A673 (cell line): ENCODE measurements around the gene ERC1. TPM values are rescaled to one million over a fixed set of nuclear protein-coding genes. Genes with fewer than 3 reads are reported as not detected.

Experiments used
- BruUV-seq: library from RNA; stranded (reverse); fragments of 400-500 nt; replicated peaks from 2 replicates; lab custom pipeline; 2021; lab: Mats Ljungman, UMichigan
- CTCF ChIA-PET: fragments of 300-600 bp; sonication (Branson Sonifier 250); formaldehyde crosslinking; loops from one replicate; lab custom pipeline; 2022; ENCODE audit warnings: antibody characterized with exemption; lab: Charles Lee
- POLR2A ChIA-PET: fragments of 300-600 bp; sonication (Branson Sonifier 250); formaldehyde crosslinking; loops from one replicate; lab custom pipeline; 2022; ENCODE audit warnings: antibody characterized with exemption; ENCODE audit not compliant: low non-redundant PET; lab: Charles Lee
- DNase-seq: peaks from one replicate; pipeline ENCODE4 v3.0.0-alpha.2; 2015; ENCODE audit warnings: low spot score
- H3K27ac ChIP-seq: fragments of 200-600 bp; sonication (generic); 2 replicates; pipeline ENCODE4 v1.5.1; 2016; ENCODE audit warnings: mixed run types, low read depth, mild to moderate bottlenecking, mixed read lengths, antibody characterized with exemption, low read length; ENCODE audit not compliant: poor library complexity, severe bottlenecking
- H3K27me3 ChIP-seq: fragments of 200-600 bp; sonication (generic); replicated peaks from 2 replicates; pipeline ENCODE4 v1.6.1; 2017; ENCODE audit warnings: mixed run types, low read depth, mild to moderate bottlenecking, mixed read lengths, antibody characterized with exemption, low read length; ENCODE audit not compliant: insufficient read depth, poor library complexity
- H3K36me3 ChIP-seq: fragments of 200-600 bp; sonication (generic); 2 replicates; pipeline ENCODE4 v1.6.1; 2016; ENCODE audit warnings: mixed run types, mild to moderate bottlenecking, mixed read lengths, antibody characterized with exemption, low read length; ENCODE audit not compliant: insufficient read depth, poor library complexity, severe bottlenecking
- H3K4me1 ChIP-seq: fragments of 200-600 bp; sonication (generic); 2 replicates; pipeline ENCODE4 v1.6.1; 2017; ENCODE audit warnings: mixed run types, mild to moderate bottlenecking, mixed read lengths, antibody characterized with exemption, low read length; ENCODE audit not compliant: insufficient read depth, poor library complexity, severe bottlenecking
- H3K4me3 ChIP-seq: fragments of 200-600 bp; sonication (generic); 2 replicates; pipeline ENCODE4 v1.5.1; 2016; ENCODE audit warnings: low read depth, mixed run types, mild to moderate bottlenecking, mixed read lengths, low read length; ENCODE audit not compliant: poor library complexity, severe bottlenecking
- H3K9me3 ChIP-seq: fragments of 200-600 bp; sonication (generic); 2 replicates; pipeline ENCODE4 v1.6.1; 2016; ENCODE audit warnings: mixed run types, low read depth, mild to moderate bottlenecking, mixed read lengths, antibody characterized with exemption, low read length; ENCODE audit not compliant: poor library complexity, severe bottlenecking
- EZH2 ChIP-seq: fragments of 200-600 bp; sonication (generic); IDR thresholded peaks from 2 replicates; pipeline ENCODE4 v1.6.1; 2017; ENCODE audit warnings: borderline replicate concordance, low read depth, mild to moderate bottlenecking, mixed read lengths, antibody characterized with exemption, low read length; ENCODE audit not compliant: poor library complexity, severe bottlenecking
- intact Hi-C: fragments of 100-400 bp; cut with micrococcal nuclease; formaldehyde crosslinking; loops from one replicate; pipeline ENCODE4 v1.10.0; 2022; ENCODE audit not compliant: unreplicated experiment
- total RNA-seq: library from RNA; stranded (reverse); gene quantifications from 2 replicates; pipeline ENCODE4 v1.2.3, GENCODE V29; 2021
- TF ChIP-seq, protein P1 (sequence below): fragments of 300-800, 200-600 bp; sonication (generic); conservative IDR thresholded peaks from 2 replicates; pipeline ENCODE4 v1.5.1; 2017; ENCODE audit warnings: low read depth, mild to moderate bottlenecking, antibody characterized with exemption, low read length, moderate library complexity, mixed read lengths

ERC1 gene
- total RNA-seq, 1 experiment from 2014 or later, result 60.7 TPM

DNA sequence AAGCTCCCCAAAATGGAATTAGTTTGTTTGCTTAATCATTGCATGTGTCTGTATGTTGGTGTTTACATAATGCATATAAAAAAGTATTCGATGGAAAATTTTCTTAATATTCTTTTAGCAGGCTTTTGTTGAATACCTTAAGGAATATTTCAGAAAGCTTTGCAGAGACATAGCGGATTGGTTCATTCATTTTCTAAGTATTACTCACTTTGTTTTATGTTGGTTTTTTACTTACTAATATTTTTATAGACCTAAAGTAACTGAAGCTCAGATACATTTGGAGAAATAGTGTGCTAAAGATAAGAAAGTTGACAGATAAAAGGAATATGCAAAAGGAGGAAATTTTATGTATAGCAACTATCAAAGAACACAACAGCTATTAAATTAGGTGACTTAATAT is 191.0 kb downstream of the ERC1 start:
- intact Hi-C loops, result no loop called here
- BruUV-seq, result no TSS peak
- no peaks in the 10 kb centered on the region for H3K4me1 ChIP-seq
- ChIA-PET CTCF (no interaction called here), POLR2A (no interaction called here)
- no peak overlapping the region for H3K4me3 ChIP-seq
- no peak overlapping the region for H3K27ac ChIP-seq
- no peaks in the 10 kb centered on the region for H3K27me3 ChIP-seq
- TF ChIP-seq EZH2, result no peak
- TF ChIP-seq, protein P1, sequence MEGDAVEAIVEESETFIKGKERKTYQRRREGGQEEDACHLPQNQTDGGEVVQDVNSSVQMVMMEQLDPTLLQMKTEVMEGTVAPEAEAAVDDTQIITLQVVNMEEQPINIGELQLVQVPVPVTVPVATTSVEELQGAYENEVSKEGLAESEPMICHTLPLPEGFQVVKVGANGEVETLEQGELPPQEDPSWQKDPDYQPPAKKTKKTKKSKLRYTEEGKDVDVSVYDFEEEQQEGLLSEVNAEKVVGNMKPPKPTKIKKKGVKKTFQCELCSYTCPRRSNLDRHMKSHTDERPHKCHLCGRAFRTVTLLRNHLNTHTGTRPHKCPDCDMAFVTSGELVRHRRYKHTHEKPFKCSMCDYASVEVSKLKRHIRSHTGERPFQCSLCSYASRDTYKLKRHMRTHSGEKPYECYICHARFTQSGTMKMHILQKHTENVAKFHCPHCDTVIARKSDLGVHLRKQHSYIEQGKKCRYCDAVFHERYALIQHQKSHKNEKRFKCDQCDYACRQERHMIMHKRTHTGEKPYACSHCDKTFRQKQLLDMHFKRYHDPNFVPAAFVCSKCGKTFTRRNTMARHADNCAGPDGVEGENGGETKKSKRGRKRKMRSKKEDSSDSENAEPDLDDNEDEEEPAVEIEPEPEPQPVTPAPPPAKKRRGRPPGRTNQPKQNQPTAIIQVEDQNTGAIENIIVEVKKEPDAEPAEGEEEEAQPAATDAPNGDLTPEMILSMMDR, result no peak
- no peaks in the 10 kb centered on the region for H3K9me3 ChIP-seq
- no peak for DNase-seq
- H3K36me3 ChIP-seq, result peaks cover 4% of the 10 kb centered on the region

DNA sequence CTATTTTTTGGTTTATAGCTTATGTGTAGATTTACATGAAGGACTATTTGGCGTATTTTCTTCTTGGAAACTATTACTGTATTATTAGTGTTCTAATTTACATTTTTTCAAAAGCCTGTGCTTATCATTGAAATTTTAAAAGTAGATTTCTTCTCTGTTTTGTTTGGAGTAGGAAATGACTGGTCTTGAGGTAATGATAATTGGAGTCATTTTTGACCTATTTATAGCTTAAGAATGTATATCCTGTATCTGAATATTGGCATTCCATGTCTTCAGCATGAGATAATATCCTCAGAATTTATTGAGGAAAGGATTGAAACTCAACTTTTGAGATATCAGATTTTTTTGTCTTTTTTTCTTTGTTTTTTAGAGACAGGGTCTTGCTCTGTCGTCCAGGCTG is 193.4 kb downstream of the ERC1 start:
- Histone ChIP-seq H3K4me3 (no peak overlapping the region), H3K4me1 (no peaks in the 10 kb centered on the region), H3K27ac (no peak overlapping the region), H3K27me3 (no peaks in the 10 kb centered on the region), H3K36me3 (peaks cover 4% of the 10 kb centered on the region), H3K9me3 (no peaks in the 10 kb centered on the region)
- no peak for DNase-seq
- ChIA-PET CTCF (no interaction called here), POLR2A (no interaction called here)
- intact Hi-C loops, result no loop called here
- TF ChIP-seq EZH2, result no peak
- TF ChIP-seq, protein P1, result no peak
- BruUV-seq, result no TSS peak

GRCh38 chr12:1185460-1186182 is 194.6 kb downstream of the ERC1 start:
- intact Hi-C loops, result no loop called here

More at GRCh38 chr12:1185460-1186182, 194.6 kb downstream of the ERC1 start:
- Histone ChIP-seq H3K4me1 (no peaks in the 10 kb centered on the region), H3K36me3 (peaks cover 4% of the 10 kb centered on the region), H3K27me3 (no peaks in the 10 kb centered on the region), H3K27ac (no peak overlapping the region), H3K4me3 (no peak overlapping the region), H3K9me3 (no peaks in the 10 kb centered on the region)
- TF ChIP-seq, protein P1, result no peak
- no peak for TF ChIP-seq EZH2
- no peak for DNase-seq
- no TSS peak for BruUV-seq
- ChIA-PET POLR2A (no interaction called here), CTCF (no interaction called here)
